HepG2 (cell line): ENCODE results near the gene PLA2G12B. TPM values are rescaled to one million over a fixed set of nuclear protein-coding genes. Genes with fewer than 3 reads are reported as not detected.

ENCODE experiments used
- ATAC-seq: fragments of 200-7000 bp; cut with Tn5 transposase; 3 replicates; pipeline ENCODE4 v1.9.1; 2020; ENCODE audit warnings: mild to moderate bottlenecking, moderate library complexity
- BruUV-seq: library from RNA; stranded (reverse); fragments of 400-500 nt; replicated peaks from 2 replicates; lab custom pipeline; 2021; lab: Mats Ljungman, UMichigan
- CTCF ChIA-PET: fragments of 300-600 bp; formaldehyde crosslinking; extraction: SDS; loops from one replicate; lab custom pipeline; 2021; ENCODE audit warnings: low total read pairs, inconsistent platforms, low intra/inter-chr PET ratio; lab: Yijun Ruan, JAX
- POLR2A ChIA-PET: fragments of 350-600 bp; sonication (Branson Sonifier 250); formaldehyde crosslinking; loops from one replicate; lab custom pipeline; 2020; ENCODE audit warnings: antibody characterized with exemption, inconsistent platforms; lab: Yijun Ruan, JAX
- DNase-seq: peaks from one replicate; pipeline ENCODE4 v3.0.0-alpha.2; 2015; ENCODE audit warnings: low spot score
- FAIRE-seq: peaks from 3 replicates; lab custom pipeline; 2011; peaks lifted over from hg19 to GRCh38; lab: Jason Lieb, UNC
- H2AFZ ChIP-seq: one replicate; pipeline ENCODE4 v1.6.1; 2011; ENCODE audit warnings: low read length, inconsistent platforms
- H3K27ac ChIP-seq: fragments of 300-600 bp; 3 replicates; pipeline ENCODE4 v1.8.0; 2011; ENCODE audit warnings: mixed run types, mild to moderate bottlenecking, mixed read lengths, low read length, inconsistent platforms; ENCODE audit not compliant: insufficient read depth; ENCODE audit errors: extremely low read length
- H3K27me3 ChIP-seq, 2 experiments: fragments of 200-600 bp in 1 of 2; 2 replicates in 1 of 2; 3 replicates in 1 of 2; pipeline versions ENCODE4 v1.6.0 to v1.8.0; 2011; ENCODE audit warnings: low read length in 2 of 2, mild to moderate bottlenecking in 2 of 2, moderate library complexity in 2 of 2, inconsistent platforms in 1 of 2; ENCODE audit not compliant: insufficient read depth in 2 of 2, control insufficient read depth in 1 of 2
- H3K36me3 ChIP-seq, 2 experiments: fragments of 200-600 bp in 1 of 2; replicated peaks in 1 of 2; 2 replicates in 1 of 2; 3 replicates in 1 of 2; pipeline versions ENCODE4 v1.5.1 to v1.8.0; 2011; ENCODE audit warnings: low read length in 2 of 2, inconsistent platforms in 1 of 2; ENCODE audit not compliant: insufficient read depth in 2 of 2, control insufficient read depth in 1 of 2
- H3K4me1 ChIP-seq: 2 replicates; pipeline ENCODE4 v1.5.1; 2012; ENCODE audit warnings: low read length, inconsistent platforms; ENCODE audit not compliant: insufficient read depth
- H3K4me2 ChIP-seq: 2 replicates; pipeline ENCODE4 v1.6.0; 2011; ENCODE audit warnings: low read depth, low read length, inconsistent platforms
- H3K4me3 ChIP-seq, 3 experiments: fragments of 200-600 bp in 1 of 3; sonication (generic), shearing (Covaris generic) in 1 of 3; replicated peaks in 1 of 3; 2 replicates each; pipeline ENCODE4 v1.5.1; 2011 to 2016; ENCODE audit warnings: low read length in 3 of 3, inconsistent platforms in 2 of 3, low read depth in 2 of 3, mild to moderate bottlenecking in 2 of 3, control low read depth in 1 of 3, mixed read lengths in 1 of 3; ENCODE audit not compliant: insufficient read depth in 1 of 3
- H3K79me2 ChIP-seq: one replicate; pipeline ENCODE4 v1.6.1; 2011; ENCODE audit warnings: low read length, inconsistent platforms; ENCODE audit not compliant: insufficient read depth
- H3K9ac ChIP-seq: 2 replicates; pipeline ENCODE4 v1.6.0; 2011; ENCODE audit warnings: mild to moderate bottlenecking, low read depth, low read length, inconsistent platforms; ENCODE audit not compliant: insufficient read depth
- H3K9me3 ChIP-seq: 2 replicates; pipeline ENCODE4 v1.5.1; 2012; ENCODE audit warnings: mild to moderate bottlenecking, low read length
- H4K20me1 ChIP-seq: 2 replicates; pipeline ENCODE4 v1.6.0; 2011; ENCODE audit warnings: inconsistent platforms, mild to moderate bottlenecking, low read length, moderate library complexity; ENCODE audit not compliant: insufficient read depth
- ARNTL ChIP-seq: sonication (generic); formaldehyde crosslinking; IDR thresholded peaks from 2 replicates; pipeline ENCODE4 v1.4.0; 2020; ENCODE audit warnings: mild to moderate bottlenecking, missing genetic modification reagents
- DMAP1 ChIP-seq: IDR thresholded peaks from 2 replicates; pipeline ENCODE4 v1.6.1; 2016
- ETV5 ChIP-seq: IDR thresholded peaks from 2 replicates; pipeline ENCODE4 v1.6.1; 2018; ENCODE audit warnings: missing biosample characterization, missing genetic modification reagents, inconsistent platforms, borderline replicate concordance
- FLYWCH1 ChIP-seq: sonication (generic); formaldehyde crosslinking; IDR thresholded peaks from 2 replicates; pipeline ENCODE4 v1.8.1; 2023; ENCODE audit warnings: mild to moderate bottlenecking, missing genetic modification reagents
- FOXP1 ChIP-seq, 2 experiments: fragments of 450-650 bp in 1 of 2; IDR thresholded peaks; 2 replicates each; pipeline ENCODE4 v1.6.1; 2017 to 2018; ENCODE audit warnings: antibody characterized with exemption in 1 of 2
- HDAC6 ChIP-seq: fragments of 200-600 bp; sonication (generic); IDR thresholded peaks from 2 replicates; pipeline ENCODE4 v1.7.0; 2017; ENCODE audit warnings: mild to moderate bottlenecking, antibody characterized with exemption, low read length, low read depth
- PCBP2 ChIP-seq: fragments of 200-400 bp; formaldehyde crosslinking; optimal IDR thresholded peaks from 2 replicates; pipeline ENCODE3; 2018; ENCODE audit warnings: low read length, low read depth; ENCODE audit not compliant: poor library complexity, severe bottlenecking
- POLR2AphosphoS2 ChIP-seq: IDR thresholded peaks from 2 replicates; pipeline ENCODE4 v1.6.1; 2011; ENCODE audit warnings: low read depth, low read length, improper control_type of control experiment
- RXRA ChIP-seq: sonication (generic); formaldehyde crosslinking; IDR thresholded peaks from 2 replicates; pipeline ENCODE4 v1.5.1; 2020; ENCODE audit warnings: missing genetic modification reagents
- SAP130 ChIP-seq: IDR thresholded peaks from 2 replicates; pipeline ENCODE4 v1.6.1; 2016; ENCODE audit warnings: low read depth
- SOX6 ChIP-seq, 2 experiments: fragments of 450-650 bp in 1 of 2; sonication (generic) in 1 of 2; formaldehyde crosslinking in 1 of 2; IDR thresholded peaks; 2 replicates each; pipeline versions ENCODE4 v1.4.0 to v1.6.1; 2017 to 2020; ENCODE audit warnings: antibody characterized with exemption in 1 of 2, mild to moderate bottlenecking in 1 of 2, missing genetic modification reagents in 1 of 2
- SP1 ChIP-seq, 2 experiments: fragments of 450-650 bp in 1 of 2; sonication (generic) in 1 of 2; formaldehyde crosslinking in 1 of 2; IDR thresholded peaks; 2 replicates each; pipeline versions ENCODE4 v1.4.0 to v1.6.1; 2016 to 2020; ENCODE audit warnings: missing genetic modification reagents in 1 of 2
- TBX3 ChIP-seq: fragments of 450-650 bp; IDR thresholded peaks from 2 replicates; pipeline ENCODE4 v1.6.1; 2017; ENCODE audit warnings: antibody characterized with exemption, mild to moderate bottlenecking, inconsistent platforms, borderline replicate concordance
- ZBTB20 ChIP-seq: sonication (generic); formaldehyde crosslinking; IDR thresholded peaks from 2 replicates; pipeline ENCODE4 v1.8.1; 2023; ENCODE audit warnings: missing genetic modification reagents, low read depth, mild to moderate bottlenecking, borderline replicate concordance
- ZNF563 ChIP-seq: sonication (generic); formaldehyde crosslinking; IDR thresholded peaks from 2 replicates; pipeline ENCODE4 v1.8.0; 2022; ENCODE audit warnings: mild to moderate bottlenecking, moderate library complexity, missing genetic modification reagents
- WGBS: methylation state at CpG from one replicate; pipeline ENCODE4 v1.1.6; 2017; ENCODE audit warnings: low lambda C conversion rate; 5-methylcytosine and 5-hydroxymethylcytosine counted together
- in situ Hi-C: cut with HindIII; loops from 2 replicates; pipeline ENCODE4 v1.10.0; 2017; ENCODE audit warnings: low pct_unique_long_range_greater_than_20kb; ENCODE audit not compliant: extremely low pct_ligation_motif_present
- intact Hi-C: fragments of 100-400 bp; cut with micrococcal nuclease; formaldehyde crosslinking; loops from one replicate; pipeline ENCODE4 v1.10.0; 2022; ENCODE audit not compliant: unreplicated experiment
- polyA plus RNA-seq, 8 experiments: library from polyadenylated mRNA; depleted of rRNA in 3 of 8; stranded (reverse) in 7 of 8; unstranded in 1 of 8; fragments of >200 nt; fragmentation: Illumina TruSeq in 4 of 8; extraction: Trizol in 4 of 8; gene quantifications; 2 replicates each; pipeline versions ENCODE4 v1.2.1 to v1.2.3, GENCODE V29; 2011 to 2016; ENCODE audit warnings: low read depth in 4 of 8, missing spikeins in 1 of 8, mixed read lengths in 1 of 8; ENCODE audit not compliant: insufficient read depth in 1 of 8
- total RNA-seq, 5 experiments: library from RNA; depleted of rRNA; stranded (reverse); fragments of >200 nt; fragmentation: Illumina TruSeq; extraction: Trizol; gene quantifications; 2 replicates each; pipeline ENCODE4 v1.2.3, GENCODE V29; 2016; ENCODE audit warnings: low read depth in 1 of 5
- TF ChIP-seq, protein P1 (sequence below): sonication (generic); formaldehyde crosslinking; IDR thresholded peaks from 2 replicates; pipeline ENCODE4 v1.8.1; 2023; ENCODE audit warnings: mild to moderate bottlenecking, moderate library complexity, missing genetic modification reagents
- TF ChIP-seq, protein P2 (sequence below): sonication (generic); formaldehyde crosslinking; IDR thresholded peaks from 2 replicates; pipeline ENCODE4 v1.4.0; 2020; ENCODE audit warnings: missing genetic modification reagents; ENCODE audit errors: not compliant biosample characterization
- TF ChIP-seq, protein P3 (sequence below): IDR thresholded peaks from 2 replicates; pipeline ENCODE4 v1.6.1; 2016; ENCODE audit warnings: low read depth, borderline replicate concordance
- TF ChIP-seq, protein P4 (sequence below): IDR thresholded peaks from 2 replicates; pipeline ENCODE4 v1.6.1; 2016; ENCODE audit warnings: low read depth, control low read depth
- TF ChIP-seq, protein P5 (sequence below): fragments of 450-650 bp; IDR thresholded peaks from 2 replicates; pipeline ENCODE4 v1.6.1; 2017

The PLA2G12B gene
- total and polyA plus RNA-seq, 2 of the 13 experiments (the other 11 are each of a cell fraction or from before 2014, with no cell fraction given): 7.7 to 38.0 TPM

DNA sequence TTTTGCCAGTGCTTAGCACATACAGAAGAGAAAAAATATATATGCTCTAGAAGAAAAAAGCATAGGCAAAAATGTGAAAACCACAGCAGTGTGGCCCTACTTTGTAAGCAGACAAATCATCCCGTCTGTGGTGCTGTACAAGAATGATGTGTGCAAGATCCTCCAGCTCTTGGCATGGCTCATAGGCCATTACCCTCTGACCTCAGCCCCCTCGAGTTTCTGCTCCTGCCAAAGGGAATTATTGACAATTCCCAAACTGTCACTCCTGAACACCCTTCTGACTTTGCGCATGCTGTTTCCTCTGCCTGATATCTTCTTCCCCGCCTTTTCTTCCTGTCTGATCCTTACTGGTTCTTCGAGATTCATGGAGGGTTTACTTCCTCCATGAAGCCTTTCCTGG, 27.1 kb downstream of the PLA2G12B start (continued):
- TF ChIP-seq RXRA (no peak), ARNTL (CRISPR knock-in tag) (no peak), PCBP2 (no peak)
- TF ChIP-seq, protein P1, sequence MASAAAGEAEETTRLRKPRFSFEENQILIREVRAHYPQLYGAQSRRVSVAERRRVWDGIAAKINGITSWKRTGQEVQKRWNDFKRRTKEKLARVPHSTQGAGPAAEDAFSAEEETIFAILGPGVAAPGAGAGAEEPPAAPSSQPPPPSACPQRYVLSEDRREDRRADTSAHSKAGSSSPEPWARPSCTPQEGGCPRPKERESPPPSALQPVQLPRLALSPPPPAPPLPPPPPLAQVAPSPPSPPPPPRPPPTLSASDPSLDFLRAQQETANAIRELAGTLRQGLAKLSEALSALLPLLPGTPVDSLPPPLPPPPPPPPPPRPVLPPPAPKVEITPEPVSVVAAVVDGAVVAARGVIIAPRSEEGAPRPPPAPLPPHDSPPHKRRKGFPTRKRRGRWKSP (CRISPR knock-in tag): no peak

DNA sequence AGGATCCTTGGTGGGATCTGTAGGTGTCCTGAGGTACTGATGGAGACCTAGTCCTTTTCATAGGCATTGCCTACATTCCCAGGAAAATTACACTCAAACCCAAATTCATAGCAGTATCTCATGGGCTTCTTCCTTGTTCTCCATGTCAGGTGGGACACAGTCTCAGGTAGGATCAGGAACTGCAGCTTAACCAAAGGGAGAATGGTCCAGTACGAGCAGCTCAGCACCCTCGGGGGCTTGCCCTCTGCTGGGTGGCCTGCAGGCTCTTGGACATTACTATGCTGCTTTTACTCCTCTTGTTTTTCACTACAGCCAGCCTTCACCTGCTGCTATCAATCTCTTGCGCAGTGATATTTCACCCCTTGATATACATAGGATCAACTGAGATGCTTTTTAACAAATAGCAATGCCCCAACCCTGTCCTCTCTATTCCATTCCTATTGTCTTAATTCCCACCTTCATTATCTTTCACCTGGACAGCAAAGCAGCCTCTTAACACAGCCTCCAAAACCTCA, 28.6 kb downstream of the PLA2G12B start:
- no peak for TF ChIP-seq SP1 (IDR thresholded peaks at IDR 0.05)
- no peak for TF ChIP-seq SP1 (CRISPR knock-in tag; IDR thresholded peaks at IDR 0.05)
- no peak for TF ChIP-seq TBX3
- no peak for TF ChIP-seq SAP130
- TF ChIP-seq DMAP1 (CRISPR knock-in tag): no peak
- TF ChIP-seq FLYWCH1 (CRISPR knock-in tag): no peak
- no peak for TF ChIP-seq SOX6 (IDR thresholded peaks at IDR 0.05)
- TF ChIP-seq SOX6 (CRISPR knock-in tag; IDR thresholded peaks at IDR 0.05): no peak
- TF ChIP-seq, protein P2, sequence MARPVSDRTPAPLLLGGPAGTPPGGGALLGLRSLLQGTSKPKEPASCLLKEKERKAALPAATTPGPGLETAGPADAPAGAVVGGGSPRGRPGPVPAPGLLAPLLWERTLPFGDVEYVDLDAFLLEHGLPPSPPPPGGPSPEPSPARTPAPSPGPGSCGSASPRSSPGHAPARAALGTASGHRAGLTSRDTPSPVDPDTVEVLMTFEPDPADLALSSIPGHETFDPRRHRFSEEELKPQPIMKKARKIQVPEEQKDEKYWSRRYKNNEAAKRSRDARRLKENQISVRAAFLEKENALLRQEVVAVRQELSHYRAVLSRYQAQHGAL (CRISPR knock-in tag): no peak
- no peak for TF ChIP-seq ETV5 (CRISPR knock-in tag)
- no peak for TF ChIP-seq HDAC6
- TF ChIP-seq POLR2AphosphoS2: no peak
- TF ChIP-seq, protein P3, sequence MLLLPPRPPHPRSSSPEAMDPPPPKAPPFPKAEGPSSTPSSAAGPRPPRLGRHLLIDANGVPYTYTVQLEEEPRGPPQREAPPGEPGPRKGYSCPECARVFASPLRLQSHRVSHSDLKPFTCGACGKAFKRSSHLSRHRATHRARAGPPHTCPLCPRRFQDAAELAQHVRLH: no peak
- no peak for TF ChIP-seq FOXP1 (IDR thresholded peaks at IDR 0.05)
- no peak for TF ChIP-seq FOXP1 (CRISPR knock-in tag; IDR thresholded peaks at IDR 0.05)
- TF ChIP-seq, protein P4, sequence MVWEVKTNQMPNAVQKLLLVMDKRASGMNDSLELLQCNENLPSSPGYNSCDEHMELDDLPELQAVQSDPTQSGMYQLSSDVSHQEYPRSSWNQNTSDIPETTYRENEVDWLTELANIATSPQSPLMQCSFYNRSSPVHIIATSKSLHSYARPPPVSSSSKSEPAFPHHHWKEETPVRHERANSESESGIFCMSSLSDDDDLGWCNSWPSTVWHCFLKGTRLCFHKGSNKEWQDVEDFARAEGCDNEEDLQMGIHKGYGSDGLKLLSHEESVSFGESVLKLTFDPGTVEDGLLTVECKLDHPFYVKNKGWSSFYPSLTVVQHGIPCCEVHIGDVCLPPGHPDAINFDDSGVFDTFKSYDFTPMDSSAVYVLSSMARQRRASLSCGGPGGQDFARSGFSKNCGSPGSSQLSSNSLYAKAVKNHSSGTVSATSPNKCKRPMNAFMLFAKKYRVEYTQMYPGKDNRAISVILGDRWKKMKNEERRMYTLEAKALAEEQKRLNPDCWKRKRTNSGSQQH (CRISPR knock-in tag): no peak
- TF ChIP-seq ZNF563 (CRISPR knock-in tag): no peak
- no peak for TF ChIP-seq ZBTB20 (CRISPR knock-in tag)
- TF ChIP-seq, protein P5, sequence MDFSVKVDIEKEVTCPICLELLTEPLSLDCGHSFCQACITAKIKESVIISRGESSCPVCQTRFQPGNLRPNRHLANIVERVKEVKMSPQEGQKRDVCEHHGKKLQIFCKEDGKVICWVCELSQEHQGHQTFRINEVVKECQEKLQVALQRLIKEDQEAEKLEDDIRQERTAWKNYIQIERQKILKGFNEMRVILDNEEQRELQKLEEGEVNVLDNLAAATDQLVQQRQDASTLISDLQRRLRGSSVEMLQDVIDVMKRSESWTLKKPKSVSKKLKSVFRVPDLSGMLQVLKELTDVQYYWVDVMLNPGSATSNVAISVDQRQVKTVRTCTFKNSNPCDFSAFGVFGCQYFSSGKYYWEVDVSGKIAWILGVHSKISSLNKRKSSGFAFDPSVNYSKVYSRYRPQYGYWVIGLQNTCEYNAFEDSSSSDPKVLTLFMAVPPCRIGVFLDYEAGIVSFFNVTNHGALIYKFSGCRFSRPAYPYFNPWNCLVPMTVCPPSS: no peak
- TF ChIP-seq, all 625 proteins: peak for 0
- BruUV-seq: no TSS peak
- FAIRE-seq (no peak), DNase-seq (peak; percentile 10), ATAC-seq (peak; percentile 86)
- no peak overlapping the region for H3K4me3 ChIP-seq
- H3K27ac ChIP-seq: no peak overlapping the region
- H3K4me1 ChIP-seq: peaks cover 7% of the 10 kb centered on the region
- intact Hi-C loops: no loop called here
- CTCF ChIA-PET: no interaction called here
- no peak overlapping the region for H2AFZ ChIP-seq
- H3K36me3 ChIP-seq: no peaks in the 10 kb centered on the region
- no peaks in the 10 kb centered on the region for H4K20me1 ChIP-seq
- H3K9me3 ChIP-seq: no peaks in the 10 kb centered on the region
- H3K9ac ChIP-seq: no peak overlapping the region
- 32% methylated on average over 3 of the region's 3 CpGs for WGBS
- H3K79me2 ChIP-seq: no peaks in the 10 kb centered on the region
- H3K4me2 ChIP-seq: no peak overlapping the region
- in situ Hi-C loops: no loop called here
- POLR2A ChIA-PET: no interaction called here
- no peaks in the 10 kb centered on the region for H3K27me3 ChIP-seq
